Activated T-cell treated with anti-CD3 and anti-CD28 coated beads, Interleukin-2, amount 50 U/mL, for 48 hours (primary cell): ENCODE measurements around the gene CROCC.

Experiments used
- DNase-seq, 2 experiments: peaks; one replicate each; pipeline ENCODE4 v3.0.0-alpha.2; 2020

CROCC gene

DNA sequence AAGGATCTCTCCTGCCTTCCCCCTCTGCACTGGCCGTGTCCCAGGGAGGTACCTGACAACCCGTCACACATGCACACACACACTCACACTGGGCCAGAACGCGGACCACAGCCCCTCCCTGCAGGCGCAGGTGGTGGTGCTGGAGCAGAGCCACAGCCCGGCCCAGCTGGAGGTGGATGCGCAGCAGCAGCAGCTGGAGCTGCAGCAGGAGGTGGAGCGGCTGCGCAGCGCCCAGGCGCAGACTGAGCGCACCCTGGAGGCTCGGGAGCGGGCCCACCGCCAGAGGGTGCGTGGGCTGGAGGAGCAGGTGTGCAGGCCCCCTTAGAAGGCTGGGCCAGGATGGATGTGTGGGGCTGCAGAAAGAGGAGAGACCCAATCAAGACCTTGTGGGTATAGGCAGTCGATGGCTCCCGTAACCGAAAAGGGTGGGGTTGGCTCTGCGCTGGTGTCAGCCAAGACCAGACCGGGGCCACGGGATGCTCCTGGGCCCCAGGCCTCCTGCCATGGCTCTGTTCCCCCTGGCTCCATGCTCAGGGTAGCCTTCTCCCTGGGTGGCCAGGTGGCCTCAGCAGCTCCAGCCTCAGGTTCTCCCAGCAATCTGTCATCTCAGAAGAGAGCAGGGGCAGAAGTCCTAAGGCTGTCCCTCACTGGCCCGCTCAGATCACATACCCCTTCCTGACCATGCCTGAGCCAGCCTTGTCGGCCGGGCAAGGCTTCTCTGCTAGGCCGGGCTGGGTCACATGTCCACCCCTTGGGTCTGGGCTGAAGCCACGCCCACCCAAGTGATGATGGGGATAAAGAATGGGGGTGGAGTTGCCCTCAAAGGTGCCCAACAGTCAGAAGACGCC, 49.8 kb downstream of the CROCC start:
- DNase-seq: no peak

DNA sequence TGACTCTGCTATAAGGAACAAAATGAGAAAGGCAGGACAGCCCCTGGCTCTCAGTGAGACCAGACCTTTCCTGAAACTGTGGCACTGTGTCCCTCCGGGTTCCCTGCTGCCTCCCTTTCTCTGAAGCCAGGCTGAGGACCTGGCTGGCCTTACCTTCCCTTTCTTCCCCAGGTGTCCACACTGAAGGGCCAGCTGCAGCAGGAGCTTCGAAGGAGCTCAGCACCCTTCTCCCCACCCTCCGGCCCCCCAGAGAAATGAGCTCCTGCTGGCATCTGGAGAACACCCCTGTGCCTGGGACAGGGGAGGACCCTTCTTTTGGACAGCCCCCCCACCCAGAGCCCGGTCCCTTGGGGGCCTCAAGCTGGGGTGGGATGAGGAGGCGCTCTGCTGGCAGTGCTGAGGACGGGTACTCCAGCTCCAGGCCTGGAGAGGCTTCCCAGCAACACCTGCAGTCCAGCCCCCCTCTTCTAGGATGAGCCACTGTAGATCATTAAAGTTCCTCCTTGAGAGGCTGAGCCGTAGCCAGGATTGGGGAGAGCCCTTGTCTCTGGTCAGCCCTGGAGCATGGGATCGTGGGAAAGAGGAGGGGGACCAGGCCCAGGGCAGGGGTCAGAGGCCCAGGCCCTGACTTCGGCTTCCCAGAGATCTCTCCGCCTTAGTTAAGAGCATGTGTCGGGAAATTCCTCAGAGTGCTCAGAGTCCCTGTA, 50.6 kb downstream of the CROCC start:
- no peak for DNase-seq

DNA sequence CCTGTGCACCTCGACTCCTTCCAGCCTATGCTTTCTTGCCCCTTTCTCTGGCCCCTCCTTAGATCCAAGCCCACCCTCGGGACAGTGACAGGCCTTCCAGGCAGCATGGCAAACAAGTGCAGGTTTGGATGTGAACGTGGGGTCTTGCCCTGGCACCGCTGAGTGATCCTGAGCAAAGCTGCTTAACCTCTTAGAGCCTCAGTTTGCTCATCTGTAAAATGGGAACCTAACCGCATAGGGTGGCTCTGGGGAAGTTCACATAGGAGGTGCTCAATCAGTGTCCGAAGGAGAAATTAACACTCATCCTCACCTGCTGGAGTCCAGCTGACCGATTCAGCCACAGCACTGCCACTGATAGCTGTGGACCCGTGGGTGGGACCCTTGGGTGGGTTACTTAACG, 51.5 kb downstream of the CROCC start:
- no peak for DNase-seq

DNA sequence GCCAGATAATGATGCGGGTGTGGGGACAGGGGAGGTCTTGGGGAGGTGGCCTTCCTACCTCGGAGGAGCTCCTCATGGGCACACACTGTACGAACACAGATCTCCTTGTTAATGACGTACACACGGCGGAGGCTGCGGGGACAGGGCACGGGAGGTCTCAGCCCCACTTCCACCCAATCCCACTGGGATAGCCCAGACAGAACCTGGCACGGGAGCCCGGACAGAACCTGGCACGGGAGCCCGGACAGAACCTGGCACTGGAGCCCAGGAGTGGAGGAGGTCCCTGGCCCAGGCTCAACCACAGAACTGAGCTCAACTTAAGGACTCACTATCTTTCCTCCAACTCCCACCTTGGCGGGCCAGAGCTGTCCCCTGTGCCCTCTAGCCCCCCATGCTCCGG, 53.5 kb downstream of the CROCC start:
- no peak for DNase-seq

DNA sequence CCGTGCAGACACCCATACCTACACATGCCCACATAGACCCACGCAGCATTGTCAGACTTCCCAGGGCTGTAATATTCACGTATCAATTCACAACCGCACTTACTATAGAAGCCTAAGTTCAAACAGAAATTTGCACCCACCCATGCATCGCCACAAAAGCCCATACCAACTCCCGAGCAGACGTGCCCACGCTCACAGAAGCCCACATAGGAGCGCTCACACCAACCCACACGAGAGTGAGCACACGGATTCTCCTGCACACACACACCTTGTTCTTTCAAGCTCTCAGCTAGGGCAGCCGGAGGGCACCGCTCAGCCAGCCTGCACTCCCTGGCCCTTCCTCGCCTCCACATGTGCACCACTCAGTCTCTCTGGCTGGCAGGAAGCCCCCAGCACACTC, 54.1 kb downstream of the CROCC start:
- DNase-seq: no peak

DNA sequence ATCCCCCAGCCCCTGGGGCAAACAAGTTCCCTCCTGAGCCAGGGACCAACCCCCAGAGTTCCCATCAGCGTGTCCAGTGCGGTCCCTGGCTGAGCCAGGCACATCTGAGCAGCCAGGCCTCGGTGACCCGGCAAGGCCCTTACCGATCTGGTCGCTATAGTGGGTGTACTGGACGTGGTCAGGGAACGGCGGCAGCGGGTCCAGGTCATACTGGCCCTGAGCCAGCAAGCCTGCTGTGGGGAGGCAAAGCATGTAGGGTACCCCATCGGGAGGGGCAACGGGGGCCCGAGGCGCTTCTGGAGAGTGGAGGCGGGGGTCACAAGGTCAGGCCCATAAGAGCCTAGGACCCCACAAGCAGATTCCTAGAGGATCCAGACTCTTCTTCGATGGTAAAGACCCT, 55.2 kb downstream of the CROCC start:
- no peak for DNase-seq

DNA sequence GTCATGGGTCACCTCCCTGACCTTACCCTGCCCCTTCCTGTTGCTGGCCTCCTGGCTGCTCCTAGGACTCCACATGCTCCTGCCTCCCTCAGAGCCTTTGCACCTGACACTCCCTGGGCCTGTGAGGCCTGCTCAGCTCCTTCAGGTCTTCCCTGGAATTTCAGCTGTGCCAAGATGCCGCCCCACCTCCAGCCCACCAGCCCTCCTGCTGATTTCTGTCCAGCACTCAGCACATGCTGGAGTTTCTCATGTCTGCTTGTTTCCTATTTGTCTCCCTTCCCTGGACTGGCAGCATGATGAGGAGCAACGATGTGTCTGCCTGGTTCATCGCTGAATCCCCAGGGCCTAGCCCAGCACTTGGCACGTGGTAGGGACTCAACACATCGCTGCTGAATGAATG, 55.6 kb downstream of the CROCC start:
- no peak for DNase-seq

DNA sequence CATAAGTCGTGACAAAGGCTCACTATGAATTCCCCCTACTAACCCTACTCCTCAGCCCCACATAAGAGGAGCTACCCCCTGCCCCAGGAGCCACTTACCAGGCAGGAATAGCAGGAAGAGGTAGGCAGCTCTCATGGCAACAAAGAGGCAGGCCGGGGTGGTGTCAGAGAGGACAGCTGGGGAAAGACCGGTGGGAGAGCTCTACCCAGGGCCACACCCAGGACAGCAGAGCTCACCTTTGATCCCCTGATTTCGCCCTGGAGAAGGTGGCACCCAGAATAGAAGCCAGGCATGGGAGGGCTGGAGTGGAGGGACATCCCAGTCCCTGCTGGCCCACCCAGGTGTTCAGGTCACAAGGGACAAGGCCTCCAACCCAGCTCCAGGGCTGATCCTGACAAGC, 56.4 kb downstream of the CROCC start:
- DNase-seq: no peak

DNA sequence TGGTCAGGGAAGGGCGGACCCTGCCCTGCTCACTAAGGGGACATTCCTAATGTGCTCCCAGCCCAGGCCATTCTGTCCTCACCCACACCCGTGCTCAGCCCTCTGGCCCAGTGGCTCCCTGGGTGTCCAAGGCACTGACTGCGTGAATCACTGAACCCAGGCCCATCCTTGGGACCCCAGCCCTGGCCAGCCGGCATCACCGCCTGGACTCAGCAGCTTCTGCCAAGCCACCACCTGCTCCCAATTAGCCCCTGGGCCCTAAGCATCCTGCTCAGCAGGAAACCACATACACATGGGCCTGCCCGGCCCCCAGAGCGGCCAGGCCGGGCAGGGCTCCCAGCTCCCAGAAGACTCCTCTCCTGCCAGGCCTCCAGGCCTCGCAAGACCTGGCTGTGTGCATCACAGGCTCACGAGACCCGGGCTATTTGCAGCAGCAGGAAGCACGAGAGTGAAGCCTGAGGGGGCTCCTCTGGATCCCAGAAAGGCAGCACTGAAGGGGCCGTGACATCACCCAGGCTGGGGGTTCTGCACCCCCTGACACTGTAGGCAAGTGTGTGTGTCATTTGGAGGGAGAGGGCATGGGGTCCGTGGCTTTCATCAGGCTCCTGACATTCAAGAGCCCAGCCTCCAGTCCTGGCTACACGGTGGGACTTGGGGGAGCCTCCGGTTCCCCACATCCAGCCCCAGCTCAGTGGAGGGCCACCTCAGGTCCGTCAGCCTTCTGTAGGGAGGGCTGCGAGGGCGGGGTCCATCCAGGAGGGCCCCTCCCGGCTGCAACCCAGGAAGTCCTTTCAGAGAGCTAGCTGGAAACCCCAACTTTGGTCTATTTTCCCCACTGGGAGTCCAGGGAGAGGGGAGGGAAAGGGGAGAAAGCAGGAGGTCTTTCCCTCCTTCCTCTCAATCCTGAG, 57.1 kb downstream of the CROCC start:
- no peak for DNase-seq

DNA sequence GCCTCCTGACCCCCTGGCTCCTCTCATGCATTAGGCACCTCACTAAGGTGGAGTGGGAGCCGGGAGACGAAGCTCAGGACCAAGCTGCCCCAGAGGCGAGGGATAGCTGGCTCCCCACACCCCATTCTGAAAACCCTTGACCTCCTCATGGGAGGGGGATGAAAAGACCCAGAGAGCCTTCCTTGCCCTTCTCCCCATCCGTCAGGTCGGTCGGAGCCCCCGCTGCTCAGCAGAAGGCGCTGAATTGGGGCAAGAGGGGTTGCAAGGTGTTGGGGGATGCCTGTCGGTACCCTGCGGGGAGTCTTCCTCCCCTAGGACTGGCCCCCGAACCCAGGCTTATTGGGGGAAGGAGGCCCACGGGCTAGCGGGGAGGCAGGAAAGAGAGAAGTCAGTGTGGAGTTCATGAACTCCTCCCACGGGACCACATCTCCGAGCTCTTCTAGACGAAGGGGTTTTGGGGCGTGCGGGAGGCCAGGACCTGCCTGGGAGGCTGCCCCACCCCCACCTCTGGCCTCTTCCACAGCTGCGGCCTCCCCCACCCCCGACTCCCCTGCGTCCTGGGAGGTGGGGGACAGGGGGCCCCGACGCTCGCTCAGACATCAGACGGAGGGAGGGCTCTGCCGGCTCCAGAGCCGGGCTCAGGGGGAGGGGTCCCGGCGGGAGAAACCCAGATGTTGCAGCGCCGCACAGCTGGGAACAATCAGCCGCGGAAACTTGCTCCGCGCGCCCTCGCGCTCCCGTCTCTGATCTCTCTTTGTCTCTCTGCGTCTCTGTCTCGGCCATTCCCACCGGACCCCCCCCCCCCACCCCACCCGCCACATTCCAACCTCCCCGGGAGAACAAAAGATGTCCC, 58.0 kb downstream of the CROCC start:
- DNase-seq: no peak

DNA sequence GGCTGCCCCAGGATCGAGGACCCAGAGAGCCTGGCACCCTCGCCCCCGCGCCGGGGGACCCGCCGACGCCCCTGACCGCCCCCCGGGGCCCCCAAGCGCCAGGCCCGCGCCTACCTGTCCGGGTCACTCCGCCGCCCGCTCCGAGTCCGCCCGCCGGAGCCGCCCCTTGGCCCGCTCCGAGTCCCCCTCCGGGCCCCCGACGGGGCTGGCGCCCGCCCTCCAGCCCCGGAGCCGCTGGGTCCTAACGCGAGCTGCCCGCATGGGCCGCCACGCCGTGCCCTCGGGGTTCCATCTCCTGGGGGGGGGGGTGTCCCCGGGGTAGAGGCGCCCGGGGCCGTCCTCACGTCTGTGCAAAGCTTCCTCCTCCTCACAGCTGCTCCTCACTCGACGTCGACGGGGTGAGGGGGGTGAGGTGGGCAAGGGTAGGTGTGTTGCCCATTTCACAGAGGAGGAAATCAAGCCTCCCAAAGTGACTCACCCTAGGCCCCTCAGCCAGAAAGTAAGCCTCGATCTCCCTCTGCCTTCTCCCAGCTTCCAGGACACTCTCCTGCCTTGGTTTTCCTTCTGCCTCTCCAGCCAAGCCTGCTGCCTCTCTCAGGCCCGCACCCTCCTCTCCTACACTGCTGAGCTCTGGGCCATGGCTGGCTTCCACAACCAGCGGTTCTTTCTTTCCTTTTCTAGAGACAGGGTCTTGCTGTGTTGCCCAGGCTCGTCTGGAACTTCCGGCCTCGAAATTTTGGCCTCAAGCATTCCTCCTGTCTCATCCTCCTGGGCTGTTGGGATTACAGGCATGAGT, 58.9 kb downstream of the CROCC start, which contains the start of gene MFAP2:
TSS of gene MFAP2 (minus strand) at position 148 of the 796 bp plus-strand sequence. CDS start 2,347 bp downstream, outside the sequence.
- no peak for DNase-seq

DNA sequence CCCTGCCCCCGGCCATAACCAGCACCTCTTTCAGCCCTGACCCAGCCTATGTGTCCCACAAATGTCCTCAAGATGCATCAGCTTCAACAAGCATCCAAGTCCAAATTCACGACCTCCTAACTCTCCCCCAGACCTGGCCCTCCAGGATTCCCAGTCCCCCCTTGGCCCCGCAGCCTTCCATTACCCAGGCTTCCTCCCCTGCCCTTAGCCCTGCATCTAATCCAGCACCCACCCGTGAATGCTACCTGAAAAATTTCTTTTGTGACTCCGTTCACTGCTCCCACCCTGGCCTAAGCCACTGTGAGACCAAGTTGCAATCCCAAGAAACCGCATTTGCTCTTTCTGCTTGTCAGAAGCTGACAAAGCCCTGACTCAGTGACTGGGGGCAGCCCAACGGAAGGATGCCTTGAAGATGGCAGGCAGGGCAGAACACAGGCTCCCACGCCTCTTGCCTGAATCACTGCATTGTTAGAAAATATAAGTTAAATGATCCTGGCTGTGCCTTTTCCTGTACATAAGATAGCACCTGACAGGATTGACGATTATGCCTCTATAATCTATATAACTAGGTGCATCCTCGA, 59.6 kb downstream of the CROCC start:
- no peak for DNase-seq

DNA sequence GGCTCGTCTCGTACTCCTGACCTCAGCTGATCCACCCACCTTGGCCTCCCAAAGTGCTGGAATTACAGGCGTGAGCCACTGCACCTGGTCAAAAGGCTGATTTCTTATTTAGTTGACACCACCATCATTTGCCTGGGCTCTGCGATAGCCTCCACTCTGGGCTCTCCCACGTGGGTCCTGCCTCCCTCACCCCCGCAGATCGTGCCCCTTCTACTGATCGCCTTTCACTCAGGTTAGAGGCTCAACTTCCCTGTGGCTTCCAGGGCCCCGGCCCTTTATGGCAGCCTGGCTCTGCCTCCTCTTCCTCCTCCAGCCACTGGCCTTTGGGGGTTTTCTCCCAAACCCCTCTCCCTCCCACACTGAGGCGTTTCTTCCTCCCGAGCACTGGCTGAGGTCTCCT, 61.2 kb downstream of the CROCC start:
- DNase-seq: no peak

DNA sequence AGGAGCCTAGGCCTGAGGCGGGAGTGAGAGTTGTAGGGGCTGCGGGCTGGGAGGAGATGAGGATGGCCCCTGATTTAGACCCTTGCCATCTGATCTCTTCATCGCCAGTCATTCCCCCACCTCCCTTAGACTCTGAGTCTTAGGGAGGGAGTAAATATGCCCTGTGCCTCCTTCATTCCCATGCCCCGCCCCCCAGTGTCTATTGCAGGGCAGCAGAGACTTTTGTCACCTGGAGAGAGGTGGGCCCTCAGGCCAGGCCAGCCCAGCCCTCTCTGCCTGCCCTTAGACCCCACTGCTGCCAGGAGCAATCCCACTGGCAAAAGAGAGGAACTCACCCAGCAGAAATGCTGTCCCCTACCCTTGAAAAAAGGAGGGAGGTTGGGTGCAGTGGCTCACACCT, 61.9 kb downstream of the CROCC start:
- no peak for DNase-seq

DNA sequence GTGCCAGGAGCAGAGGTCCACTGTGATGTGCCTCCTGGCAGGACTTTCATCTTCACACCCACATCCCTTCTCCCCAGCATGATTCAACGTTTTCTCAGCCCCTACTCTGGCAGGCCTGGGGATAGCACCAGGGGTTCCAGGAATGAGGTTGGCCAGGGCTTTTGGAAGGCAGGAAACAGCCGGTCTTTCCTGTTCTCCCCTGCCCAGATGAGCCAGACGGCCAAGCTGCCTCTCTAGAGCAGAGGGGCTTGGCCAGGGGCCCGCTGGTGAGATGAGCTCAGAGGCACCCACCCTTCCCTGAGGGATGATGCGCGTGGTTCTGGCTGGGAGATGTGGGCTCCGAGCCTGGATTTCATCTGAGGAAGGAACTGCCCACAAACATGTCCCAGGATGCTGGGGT, 63.0 kb downstream of the CROCC start:
- DNase-seq: no peak

DNA sequence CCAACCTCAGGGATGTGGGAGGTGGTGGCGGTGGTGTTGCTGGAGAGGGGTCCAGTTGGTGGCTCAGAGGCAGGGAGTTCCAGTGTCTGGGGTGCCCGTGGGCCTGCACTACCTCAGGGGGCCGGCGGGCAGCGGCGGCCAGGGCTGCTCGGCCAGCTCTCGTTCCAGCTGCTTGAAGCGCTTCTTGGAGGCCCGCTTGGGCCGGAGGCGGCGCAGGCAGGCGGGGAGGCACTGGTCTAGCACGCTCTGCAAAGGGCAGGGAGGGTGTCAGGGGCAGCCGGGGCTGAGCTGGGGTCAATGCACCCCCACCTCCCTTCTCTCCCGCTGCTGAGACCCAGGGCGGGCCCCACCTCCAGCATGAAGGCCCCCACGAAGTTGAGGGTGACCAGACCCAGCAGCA, 64.4 kb downstream of the CROCC start:
- no peak for DNase-seq

DNA sequence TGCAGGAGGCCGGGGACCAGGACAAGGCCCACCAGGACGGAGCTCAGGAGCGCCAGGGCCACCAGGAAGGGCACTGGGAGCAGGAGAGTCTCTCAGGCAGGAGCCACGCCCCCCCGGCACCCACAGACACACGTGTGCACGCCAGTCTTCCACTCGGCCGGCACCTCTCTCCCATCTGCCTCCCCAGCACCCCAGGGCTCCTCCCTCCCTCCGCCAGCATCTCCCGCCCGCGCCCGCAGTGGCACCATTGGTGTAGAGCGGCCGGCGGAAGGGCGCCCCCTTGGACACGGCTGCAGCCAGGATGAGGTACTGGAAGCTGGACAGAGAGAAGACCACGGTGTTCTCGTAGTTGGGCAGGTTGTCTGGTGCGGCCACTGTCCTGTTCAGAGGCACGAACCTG, 64.8 kb downstream of the CROCC start:
- no peak for DNase-seq

DNA sequence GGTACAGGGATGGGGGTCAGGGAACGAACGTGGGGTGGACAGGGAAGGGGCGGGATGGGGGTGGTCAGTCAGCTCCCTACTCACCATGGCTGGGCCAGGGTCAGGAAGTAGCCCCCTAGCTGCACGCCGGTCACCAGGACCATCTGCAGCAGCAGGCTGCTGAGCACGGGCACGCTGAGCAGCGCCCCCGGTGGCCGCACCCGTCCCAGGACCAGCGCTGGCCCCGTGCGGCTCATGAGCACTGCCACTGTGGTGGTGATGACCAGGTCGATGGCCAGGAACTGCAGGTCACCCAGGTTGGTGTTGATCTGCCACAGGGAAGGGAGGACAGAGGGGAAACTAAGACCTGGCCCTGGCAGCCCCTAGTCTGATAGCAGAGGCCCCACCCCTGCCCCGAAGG, 65.2 kb downstream of the CROCC start:
- DNase-seq: no peak

DNA sequence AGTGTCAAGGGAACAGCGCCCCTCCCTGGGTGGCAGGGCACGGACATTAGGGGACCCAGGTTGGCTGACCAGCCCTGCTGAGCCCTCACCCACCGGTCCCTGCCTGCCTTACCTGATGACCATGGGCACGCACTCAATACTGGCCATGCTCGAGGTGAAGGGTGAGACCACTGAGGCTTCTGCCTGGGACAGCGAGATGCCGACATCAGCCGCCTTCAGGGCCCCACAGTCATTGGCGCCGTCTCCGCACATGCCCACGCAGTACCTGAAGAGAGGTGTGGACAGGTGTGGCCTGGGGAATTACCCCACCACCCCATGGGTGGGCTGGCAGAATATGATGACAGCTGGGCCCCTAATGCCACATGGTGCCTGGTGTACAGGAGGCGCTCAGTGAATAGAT, 66.5 kb downstream of the CROCC start:
- no peak for DNase-seq

DNA sequence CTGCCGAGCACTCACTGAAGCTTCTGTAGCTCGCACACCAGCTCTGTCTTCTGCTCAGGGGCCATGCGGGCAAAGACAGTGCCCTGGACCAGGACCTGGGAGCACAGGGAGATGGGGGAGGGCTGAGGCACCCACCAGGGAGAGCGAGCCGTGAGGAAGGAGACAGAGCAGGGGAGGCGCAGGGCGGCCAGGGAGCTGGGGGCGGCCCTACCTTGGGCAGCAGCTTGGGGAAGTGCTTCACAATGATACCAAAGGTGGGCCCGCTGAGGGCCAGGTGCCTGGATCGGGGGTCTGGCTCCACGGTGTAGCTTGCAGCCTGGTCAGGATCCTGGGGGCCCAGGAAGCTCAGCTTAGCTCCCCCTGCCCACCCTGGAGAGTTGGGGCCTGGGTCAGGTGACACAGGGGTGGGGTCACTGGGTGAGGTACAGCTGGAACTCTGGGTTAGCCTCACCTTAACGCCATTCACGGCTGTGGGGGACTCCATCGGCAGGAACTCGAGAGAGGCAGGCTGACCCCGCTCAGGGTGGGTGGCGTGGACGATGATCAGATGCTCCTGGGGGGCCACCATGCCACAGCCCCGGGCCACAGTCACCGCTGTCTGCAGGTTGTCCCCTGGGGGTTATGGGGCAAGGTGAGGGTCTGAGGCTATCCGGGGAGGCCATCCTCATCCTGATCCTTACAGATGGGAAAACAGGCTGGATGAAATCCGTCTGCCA, 68.1 kb downstream of the CROCC start:
- no peak for DNase-seq
